Measurements from ENCODE around the gene SLC6A7. TPM values are rescaled to one million over a fixed set of nuclear protein-coding genes. Genes with fewer than 3 reads are reported as not detected.
"Not testable (repeated sequence)": the region's sequence is repeated elsewhere in the genome, so short reads cannot be mapped to it uniquely, and the experiment has no call there.

Gene SLC6A7
- total RNA-seq, 1 donor from 2014 or later = not detected

DNA sequence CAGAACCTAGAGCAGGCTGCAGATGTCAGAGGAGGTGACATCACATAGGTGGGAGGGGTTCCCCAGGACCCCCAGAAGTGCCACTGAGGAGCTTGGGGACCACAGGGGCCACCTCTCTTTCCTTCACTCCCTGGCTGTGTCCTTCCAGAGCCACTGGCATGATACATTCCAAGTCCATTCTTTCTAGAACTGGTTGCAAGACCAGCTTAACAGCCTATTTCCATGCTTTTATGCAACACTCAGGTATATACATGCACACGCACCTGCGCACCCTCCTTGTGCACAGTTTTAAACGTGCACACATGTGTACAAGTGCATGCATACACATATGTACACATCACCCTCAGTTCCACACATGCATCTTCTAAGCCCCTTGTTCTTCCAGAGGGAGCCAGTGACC, 39.7 kb downstream of the SLC6A7 start:
- intact Hi-C loops (cut with DNase I) = no loop called here
- DNase-seq = no peak
- Histone ChIP-seq H3K27ac (no peak overlapping the region), H3K36me3 (no peaks in the 10 kb centered on the region), H3K27me3 (no peaks in the 10 kb centered on the region), H3K9me3 (no peaks in the 10 kb centered on the region), H3K4me1 (no peaks in the 10 kb centered on the region), H3K4me3 (no peak overlapping the region)
- no peak for ATAC-seq
- TF ChIP-seq, protein P1, sequence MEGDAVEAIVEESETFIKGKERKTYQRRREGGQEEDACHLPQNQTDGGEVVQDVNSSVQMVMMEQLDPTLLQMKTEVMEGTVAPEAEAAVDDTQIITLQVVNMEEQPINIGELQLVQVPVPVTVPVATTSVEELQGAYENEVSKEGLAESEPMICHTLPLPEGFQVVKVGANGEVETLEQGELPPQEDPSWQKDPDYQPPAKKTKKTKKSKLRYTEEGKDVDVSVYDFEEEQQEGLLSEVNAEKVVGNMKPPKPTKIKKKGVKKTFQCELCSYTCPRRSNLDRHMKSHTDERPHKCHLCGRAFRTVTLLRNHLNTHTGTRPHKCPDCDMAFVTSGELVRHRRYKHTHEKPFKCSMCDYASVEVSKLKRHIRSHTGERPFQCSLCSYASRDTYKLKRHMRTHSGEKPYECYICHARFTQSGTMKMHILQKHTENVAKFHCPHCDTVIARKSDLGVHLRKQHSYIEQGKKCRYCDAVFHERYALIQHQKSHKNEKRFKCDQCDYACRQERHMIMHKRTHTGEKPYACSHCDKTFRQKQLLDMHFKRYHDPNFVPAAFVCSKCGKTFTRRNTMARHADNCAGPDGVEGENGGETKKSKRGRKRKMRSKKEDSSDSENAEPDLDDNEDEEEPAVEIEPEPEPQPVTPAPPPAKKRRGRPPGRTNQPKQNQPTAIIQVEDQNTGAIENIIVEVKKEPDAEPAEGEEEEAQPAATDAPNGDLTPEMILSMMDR (IDR thresholded peaks at IDR 0.05) = no peak

DNA sequence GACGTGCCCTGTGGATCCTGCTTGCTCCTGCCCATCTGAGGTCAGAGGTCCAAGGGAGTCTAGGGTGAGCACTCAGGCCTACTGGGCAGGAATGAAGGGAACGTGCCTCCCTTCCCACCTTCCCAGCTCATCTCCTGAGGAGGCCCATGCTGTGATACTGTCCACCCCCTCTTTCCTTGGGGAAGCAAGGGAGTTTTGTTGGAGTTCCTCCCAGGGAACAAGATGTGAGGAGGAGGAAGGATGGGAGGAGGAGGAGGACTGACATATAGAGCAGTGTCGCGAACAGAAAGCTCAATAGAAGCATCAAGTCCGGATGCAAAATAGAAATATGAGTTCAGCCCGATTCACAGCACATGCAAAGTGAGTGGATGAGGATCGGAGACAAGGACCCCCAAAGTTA, 41.0 kb downstream of the SLC6A7 start:
- DNase-seq = no peak
- H3K9me3 ChIP-seq = no peaks in the 10 kb centered on the region
- no peak overlapping the region for H3K27ac ChIP-seq
- no peaks in the 10 kb centered on the region for H3K36me3 ChIP-seq
- TF ChIP-seq, protein P1 (IDR thresholded peaks at IDR 0.05) = no peak
- H3K4me3 ChIP-seq = no peak overlapping the region
- H3K27me3 ChIP-seq = no peaks in the 10 kb centered on the region
- ATAC-seq = no peak
- H3K4me1 ChIP-seq = no peaks in the 10 kb centered on the region
- intact Hi-C loops (cut with DNase I) = no loop called here

DNA sequence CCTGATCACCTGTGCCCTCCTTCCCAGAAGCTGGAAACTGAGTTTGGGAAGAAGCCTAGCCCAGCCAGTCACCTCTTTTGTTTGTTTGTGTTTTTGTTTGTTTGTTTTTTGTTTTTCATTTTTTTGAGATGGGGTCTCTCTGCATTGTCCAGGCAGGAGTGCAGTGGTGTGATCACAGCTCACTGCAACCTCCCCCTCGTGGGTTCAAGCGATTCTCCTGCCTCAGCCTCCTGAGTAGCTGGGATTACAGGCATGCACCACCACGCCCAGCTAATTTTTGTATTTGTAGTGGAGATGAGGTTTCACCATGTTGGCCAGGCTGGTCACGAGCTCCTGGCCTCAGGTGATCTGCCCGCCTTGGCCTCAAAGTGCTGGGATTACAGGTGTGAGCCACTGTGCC, 43.8 kb downstream of the SLC6A7 start:
- H3K4me3 ChIP-seq; DNase-seq; H3K27ac ChIP-seq; ATAC-seq; H3K36me3 ChIP-seq; intact Hi-C loops (cut with DNase I); H3K27me3 ChIP-seq; H3K9me3 ChIP-seq; H3K4me1 ChIP-seq: not testable (repeated sequence)

DNA sequence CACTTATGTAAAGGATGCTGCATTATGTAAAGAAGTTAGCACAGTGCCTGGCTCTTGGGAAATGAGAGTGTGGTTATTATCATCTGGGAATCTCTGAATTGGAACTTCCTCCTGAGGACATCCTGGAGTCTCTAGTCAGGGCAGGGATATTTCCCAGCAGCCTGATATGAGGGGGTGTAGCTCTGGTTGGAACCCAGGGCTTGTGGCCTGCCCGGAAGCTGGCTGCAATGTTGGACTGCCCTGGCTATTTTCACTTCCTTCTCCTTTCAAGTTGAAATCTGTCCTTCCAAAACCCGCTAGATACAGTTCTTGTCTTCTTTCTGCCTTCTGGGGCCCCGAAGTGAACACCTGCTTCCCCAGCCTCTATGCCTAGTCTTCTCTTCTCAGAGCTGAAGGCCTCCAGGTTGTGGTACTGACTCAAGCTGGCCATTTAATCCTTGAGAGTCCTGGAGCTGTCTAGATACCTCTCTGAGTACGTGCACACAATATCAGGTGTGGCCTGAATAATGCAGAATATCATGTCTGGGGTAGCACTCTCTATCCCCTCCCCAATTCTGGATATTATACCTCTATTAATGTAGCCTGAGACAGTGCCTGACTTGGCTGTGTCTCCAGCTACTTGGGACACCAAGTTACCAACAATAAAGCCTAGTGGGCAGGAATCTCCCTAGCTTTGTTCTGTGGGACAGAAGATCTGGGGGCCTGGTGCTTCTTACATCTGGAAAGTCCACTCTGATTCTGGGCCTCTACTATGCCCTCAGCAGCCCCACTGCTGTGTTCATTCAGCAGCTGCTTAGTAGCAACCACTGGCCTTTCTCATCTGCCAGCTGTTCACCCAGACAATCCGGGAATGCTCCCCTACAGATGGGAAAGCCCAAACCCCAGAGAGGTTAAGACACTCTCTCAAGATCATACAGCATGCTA, 45.0 kb downstream of the SLC6A7 start:
- no peaks in the 10 kb centered on the region for H3K9me3 ChIP-seq
- DNase-seq (no peak), ATAC-seq (peak; percentile 62)
- H3K4me3 ChIP-seq = no peak overlapping the region
- intact Hi-C loops (cut with DNase I) = no loop called here
- H3K4me1 ChIP-seq = no peaks in the 10 kb centered on the region
- TF ChIP-seq, protein P1 (IDR thresholded peaks at IDR 0.05) = no peak
- H3K36me3 ChIP-seq = no peaks in the 10 kb centered on the region
- no peak overlapping the region for H3K27ac ChIP-seq
- no peaks in the 10 kb centered on the region for H3K27me3 ChIP-seq

DNA sequence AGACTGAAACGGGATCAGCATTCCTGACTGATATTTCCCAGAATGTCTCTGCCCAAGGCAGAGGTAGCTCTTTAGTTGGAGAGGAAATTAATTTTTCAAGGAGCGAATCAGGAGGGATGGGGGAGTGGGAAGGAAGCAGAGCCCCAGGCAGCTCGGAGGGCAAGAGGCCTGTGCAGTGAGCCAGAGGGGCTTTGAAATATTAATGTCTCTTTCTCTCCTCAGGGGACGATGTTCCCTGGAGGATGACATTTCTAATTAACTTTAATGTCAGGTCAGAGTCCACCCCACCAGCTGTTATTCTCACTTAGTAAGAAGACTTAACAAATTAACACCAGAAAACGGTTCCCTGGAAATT, 45.6 kb downstream of the SLC6A7 start:
- no peaks in the 10 kb centered on the region for H3K27me3 ChIP-seq
- no peaks in the 10 kb centered on the region for H3K36me3 ChIP-seq
- no peak overlapping the region for H3K27ac ChIP-seq
- no peak for ATAC-seq
- intact Hi-C loops (cut with DNase I) = no loop called here
- H3K4me1 ChIP-seq = no peaks in the 10 kb centered on the region
- TF ChIP-seq, protein P1 (IDR thresholded peaks at IDR 0.05) = no peak
- no peak overlapping the region for H3K4me3 ChIP-seq
- H3K9me3 ChIP-seq = no peaks in the 10 kb centered on the region
- no peak for DNase-seq

DNA sequence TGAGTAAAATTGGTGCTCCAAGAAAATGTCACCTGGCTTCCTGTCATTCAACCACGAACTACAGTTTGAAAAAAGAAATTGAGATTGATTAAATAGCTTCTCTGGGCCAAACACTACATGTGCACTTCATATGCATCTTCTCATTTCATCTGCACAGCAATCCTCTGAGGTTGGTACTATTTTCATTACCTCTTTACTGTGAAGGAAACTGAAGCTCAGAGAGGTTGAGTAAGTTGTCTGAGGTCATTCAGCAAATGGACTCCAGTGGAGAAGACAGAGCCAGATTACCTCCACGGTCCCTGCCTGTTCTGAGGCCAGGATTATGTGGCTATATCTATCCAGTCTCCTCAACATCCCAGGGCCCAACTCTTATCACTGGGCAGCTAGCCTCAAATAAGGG, 46.5 kb downstream of the SLC6A7 start:
- no peak for DNase-seq
- H3K4me1 ChIP-seq = no peaks in the 10 kb centered on the region
- no peak overlapping the region for H3K4me3 ChIP-seq
- H3K27ac ChIP-seq = no peak overlapping the region
- TF ChIP-seq, protein P1 (IDR thresholded peaks at IDR 0.05) = no peak
- no peak for ATAC-seq
- H3K9me3 ChIP-seq = no peaks in the 10 kb centered on the region
- no peaks in the 10 kb centered on the region for H3K27me3 ChIP-seq
- intact Hi-C loops (cut with DNase I) = no loop called here
- H3K36me3 ChIP-seq = no peaks in the 10 kb centered on the region

All from upper lobe of right lung (tissue), 1 donor.